Fibroblast of villous mesenchyme (primary cell): Measurements from ENCODE around the gene GRIN2D. TPM values are rescaled to one million over a fixed set of nuclear protein-coding genes. Genes with fewer than 3 reads are reported as not detected.
A peak's percentile ranks its signal among the peaks of the same experiment; 100 is the strongest.

Experiments used
- DNase-seq: peaks from one replicate; pipeline ENCODE4 v3.0.0-alpha.2; 2010; ENCODE audit warnings: low read depth
- H3K4me3 ChIP-seq: 2 replicates; pipeline ENCODE4 v1.5.1; 2011; ENCODE audit warnings: low read depth, mild to moderate bottlenecking, low read length
- total RNA-seq: library from RNA; depleted of rRNA; stranded (reverse); fragments of >200 nt; gene quantifications from 2 replicates; pipeline ENCODE4 v1.2.3, GENCODE V29; 2012
- TF ChIP-seq, protein P1 (sequence below): IDR thresholded peaks from 2 replicates; pipeline ENCODE4 v1.5.1; 2012; ENCODE audit warnings: low read depth, mild to moderate bottlenecking, low read length; ENCODE audit not compliant: insufficient read depth

GRIN2D gene
- total RNA-seq, 1 donor = 0.86 TPM

DNA sequence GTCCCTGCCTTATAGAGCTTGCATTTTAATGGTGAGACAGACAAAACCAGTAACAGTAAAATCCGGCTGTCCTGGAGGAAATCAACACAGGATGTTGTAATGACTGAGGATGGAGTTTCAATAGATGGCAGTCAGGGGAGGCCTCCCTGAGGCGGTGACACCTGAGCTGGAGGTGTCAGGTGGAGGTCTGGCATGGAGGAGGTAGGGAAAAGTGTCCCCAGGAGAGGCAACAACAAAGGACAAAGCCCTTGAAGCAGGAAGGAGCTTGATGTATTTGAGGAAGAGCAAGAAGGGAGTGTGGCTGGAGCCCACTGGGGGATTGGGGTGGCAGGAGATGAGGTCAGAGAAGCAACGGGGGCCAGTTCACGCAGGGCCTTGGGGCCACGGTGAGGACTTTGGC, 7.8 kb downstream of the GRIN2D start:
- no peak for DNase-seq
- H3K4me3 ChIP-seq = no peak overlapping the region
- TF ChIP-seq, protein P1, sequence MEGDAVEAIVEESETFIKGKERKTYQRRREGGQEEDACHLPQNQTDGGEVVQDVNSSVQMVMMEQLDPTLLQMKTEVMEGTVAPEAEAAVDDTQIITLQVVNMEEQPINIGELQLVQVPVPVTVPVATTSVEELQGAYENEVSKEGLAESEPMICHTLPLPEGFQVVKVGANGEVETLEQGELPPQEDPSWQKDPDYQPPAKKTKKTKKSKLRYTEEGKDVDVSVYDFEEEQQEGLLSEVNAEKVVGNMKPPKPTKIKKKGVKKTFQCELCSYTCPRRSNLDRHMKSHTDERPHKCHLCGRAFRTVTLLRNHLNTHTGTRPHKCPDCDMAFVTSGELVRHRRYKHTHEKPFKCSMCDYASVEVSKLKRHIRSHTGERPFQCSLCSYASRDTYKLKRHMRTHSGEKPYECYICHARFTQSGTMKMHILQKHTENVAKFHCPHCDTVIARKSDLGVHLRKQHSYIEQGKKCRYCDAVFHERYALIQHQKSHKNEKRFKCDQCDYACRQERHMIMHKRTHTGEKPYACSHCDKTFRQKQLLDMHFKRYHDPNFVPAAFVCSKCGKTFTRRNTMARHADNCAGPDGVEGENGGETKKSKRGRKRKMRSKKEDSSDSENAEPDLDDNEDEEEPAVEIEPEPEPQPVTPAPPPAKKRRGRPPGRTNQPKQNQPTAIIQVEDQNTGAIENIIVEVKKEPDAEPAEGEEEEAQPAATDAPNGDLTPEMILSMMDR = no peak

DNA sequence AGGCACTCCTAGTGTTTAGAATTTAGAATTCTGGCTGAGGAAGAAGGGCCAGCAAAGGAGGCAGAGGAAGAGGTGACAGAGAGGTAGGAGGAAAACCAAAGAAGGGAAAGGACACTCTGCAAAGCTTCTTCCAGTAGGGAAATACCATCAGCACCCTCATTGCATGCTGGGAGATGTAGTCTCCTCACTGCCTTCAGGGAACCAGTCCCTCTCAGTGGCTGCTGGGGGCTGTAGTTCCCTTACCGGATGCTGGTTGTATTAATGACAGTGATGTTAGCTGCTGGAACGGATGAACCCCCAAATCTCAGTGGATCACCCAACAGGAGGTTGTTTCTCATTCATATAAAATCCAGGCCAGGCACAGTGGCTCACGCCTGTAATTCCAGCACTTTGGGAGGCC, 10.1 kb downstream of the GRIN2D start:
- TF ChIP-seq, protein P1 = no peak
- DNase-seq = peak; percentile 62
- no peak overlapping the region for H3K4me3 ChIP-seq

DNA sequence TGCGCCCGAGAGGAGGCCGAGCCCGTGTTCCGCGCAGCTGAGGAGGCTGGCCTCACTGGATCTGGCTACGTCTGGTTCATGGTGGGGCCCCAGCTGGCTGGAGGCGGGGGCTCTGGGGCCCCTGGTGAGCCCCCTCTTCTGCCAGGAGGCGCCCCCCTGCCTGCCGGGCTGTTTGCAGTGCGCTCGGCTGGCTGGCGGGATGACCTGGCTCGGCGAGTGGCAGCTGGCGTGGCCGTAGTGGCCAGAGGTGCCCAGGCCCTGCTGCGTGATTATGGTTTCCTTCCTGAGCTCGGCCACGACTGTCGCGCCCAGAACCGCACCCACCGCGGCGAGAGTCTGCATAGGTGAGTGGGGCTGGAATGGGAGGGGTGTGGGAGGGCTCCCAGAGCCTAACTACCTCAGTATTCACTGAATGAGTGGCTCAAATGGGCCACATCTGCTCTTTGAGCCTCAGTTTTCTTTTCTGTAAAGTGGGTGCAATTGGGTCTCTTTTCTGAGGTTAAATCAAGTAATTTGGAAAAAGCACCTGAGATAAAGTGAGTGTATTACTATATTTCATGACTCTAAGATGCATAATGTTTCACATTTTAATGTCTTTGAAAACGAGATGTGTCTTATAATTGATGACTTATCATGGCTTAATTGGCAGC, 11.7 kb downstream of the GRIN2D start:
- DNase-seq = no peak
- H3K4me3 ChIP-seq = no peak overlapping the region
- TF ChIP-seq, protein P1 = no peak

DNA sequence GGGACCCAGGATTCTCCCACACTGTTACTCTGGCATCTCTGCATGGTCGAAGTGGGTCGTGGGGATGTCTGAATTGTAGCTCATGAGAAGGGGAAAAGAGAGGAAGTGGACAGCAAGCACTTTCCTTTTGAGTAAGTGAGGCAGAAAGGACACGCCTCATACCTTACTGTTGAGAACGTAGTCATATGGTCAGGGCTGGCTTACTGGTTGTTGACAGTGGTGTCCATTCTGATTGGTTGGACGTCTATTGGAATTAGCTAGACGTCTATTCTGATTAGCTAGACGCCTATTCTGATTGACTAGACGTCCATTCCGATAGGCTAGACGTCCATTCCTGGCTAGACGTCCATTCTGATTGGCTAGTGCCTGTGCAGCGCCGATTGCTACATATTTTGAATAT, 12.4 kb downstream of the GRIN2D start:
- no peak for DNase-seq
- TF ChIP-seq, protein P1 = no peak
- no peak overlapping the region for H3K4me3 ChIP-seq

DNA sequence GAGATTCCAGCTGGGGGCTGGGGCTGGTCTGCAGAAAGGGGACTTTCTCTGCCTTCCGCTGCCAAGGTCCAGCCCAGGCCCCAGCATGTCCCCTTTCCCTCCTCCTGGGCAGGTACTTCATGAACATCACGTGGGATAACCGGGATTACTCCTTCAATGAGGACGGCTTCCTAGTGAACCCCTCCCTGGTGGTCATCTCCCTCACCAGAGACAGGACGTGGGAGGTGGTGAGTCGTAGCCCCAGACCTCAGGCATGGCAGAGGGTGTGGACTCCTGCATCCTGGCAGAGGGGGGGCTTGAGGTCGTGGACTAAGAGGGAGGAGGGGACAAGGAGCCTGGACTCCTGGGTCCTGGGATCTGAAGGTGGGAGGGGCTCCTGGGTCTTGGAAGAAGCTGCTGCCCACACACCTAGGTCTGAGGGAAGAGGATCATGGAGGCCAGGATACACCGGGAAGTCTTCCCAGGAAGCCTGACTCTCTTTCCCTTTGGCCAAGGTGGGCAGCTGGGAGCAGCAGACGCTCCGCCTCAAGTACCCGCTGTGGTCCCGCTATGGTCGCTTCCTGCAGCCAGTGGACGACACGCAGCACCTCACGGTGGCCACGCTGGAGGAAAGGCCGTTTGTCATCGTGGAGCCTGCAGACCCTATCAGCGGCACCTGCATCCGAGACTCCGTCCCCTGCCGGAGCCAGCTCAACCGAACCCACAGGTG, 20.6 kb downstream of the GRIN2D start:
- no peak overlapping the region for H3K4me3 ChIP-seq
- TF ChIP-seq, protein P1 = no peak
- DNase-seq = no peak

DNA sequence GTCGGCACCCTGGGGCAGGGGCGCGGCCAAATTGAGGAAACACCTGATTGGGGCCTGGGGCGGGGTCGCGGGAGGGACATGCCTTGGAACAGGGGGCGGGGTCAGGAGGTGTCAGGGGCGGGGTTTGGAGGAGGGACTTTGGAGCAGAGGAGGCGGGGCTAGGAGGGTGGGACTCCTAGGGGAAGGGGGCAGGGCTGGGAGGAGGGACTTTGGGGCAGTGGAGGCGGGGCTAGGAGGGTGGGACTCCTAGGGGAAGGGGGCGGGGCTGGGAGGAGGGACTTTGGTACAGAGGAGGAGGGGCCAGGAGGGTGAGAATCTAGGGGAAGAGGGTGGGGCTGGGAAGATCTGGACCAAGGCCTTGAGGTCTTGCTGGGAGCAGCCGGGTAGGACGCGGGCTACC, 21.9 kb downstream of the GRIN2D start:
- no peak overlapping the region for H3K4me3 ChIP-seq
- TF ChIP-seq, protein P1 = no peak
- DNase-seq = peak; percentile 60
